Measurements from ENCODE around the gene VCPKMT. TPM values are rescaled to one million over a fixed set of nuclear protein-coding genes. Genes with fewer than 3 reads are reported as not detected.

The VCPKMT gene
- total RNA-seq, 1 donor from 2014 or later = 8.1 TPM

GRCh38 chr14:50088731-50089130 is 27.6 kb downstream of the VCPKMT start:
- no peak overlapping the region for H3K27ac Mint-ChIP-seq (ENCODE audit: unreplicated experiment)
- peaks cover 9% of the 10 kb centered on the region for H3K4me1 Mint-ChIP-seq (ENCODE audit: unreplicated experiment)
- peaks cover 4% of the 10 kb centered on the region for H3K27me3 Mint-ChIP-seq (ENCODE audit: unreplicated experiment)
- no peak for DNase-seq (ENCODE audit: low spot score)
- peaks cover 5% of the 10 kb centered on the region for H3K36me3 Mint-ChIP-seq (ENCODE audit: low read depth, unreplicated experiment)
- H3K9me3 Mint-ChIP-seq (ENCODE audit: unreplicated experiment) = no peaks in the 10 kb centered on the region
- H3K4me3 Mint-ChIP-seq (ENCODE audit: unreplicated experiment) = no peak overlapping the region
- TF ChIP-seq CTCF (IDR thresholded peaks at IDR 0.05; ENCODE audit: unreplicated experiment) = no peak

GRCh38 chr14:50088117-50088515 is 28.3 kb downstream of the VCPKMT start:
- Mint-ChIP-seq H3K27me3 (ENCODE audit: unreplicated experiment) (peaks cover 2% of the 10 kb centered on the region), H3K36me3 (ENCODE audit: low read depth, unreplicated experiment) (peaks cover 9% of the 10 kb centered on the region), H3K9me3 (ENCODE audit: unreplicated experiment) (no peaks in the 10 kb centered on the region), H3K27ac (ENCODE audit: unreplicated experiment) (no peak overlapping the region), H3K4me3 (ENCODE audit: unreplicated experiment) (no peak overlapping the region), H3K4me1 (ENCODE audit: unreplicated experiment) (peaks cover 12% of the 10 kb centered on the region)
- TF ChIP-seq CTCF (IDR thresholded peaks at IDR 0.05; ENCODE audit: unreplicated experiment) = no peak
- no peak for DNase-seq (ENCODE audit: low spot score)

GRCh38 chr14:50087341-50088116 is 28.8 kb downstream of the VCPKMT start:
- DNase-seq (ENCODE audit: low spot score) = no peak
- TF ChIP-seq CTCF (IDR thresholded peaks at IDR 0.05; ENCODE audit: unreplicated experiment) = no peak
- Mint-ChIP-seq H3K9me3 (ENCODE audit: unreplicated experiment) (no peaks in the 10 kb centered on the region), H3K27me3 (ENCODE audit: unreplicated experiment) (peaks cover 2% of the 10 kb centered on the region), H3K27ac (ENCODE audit: unreplicated experiment) (no peak overlapping the region), H3K36me3 (ENCODE audit: low read depth, unreplicated experiment) (peaks cover 10% of the 10 kb centered on the region), H3K4me1 (ENCODE audit: unreplicated experiment) (peaks cover 14% of the 10 kb centered on the region), H3K4me3 (ENCODE audit: unreplicated experiment) (no peak overlapping the region)

GRCh38 chr14:50086321-50086711 is 30.1 kb downstream of the VCPKMT start:
- H3K27ac Mint-ChIP-seq (ENCODE audit: unreplicated experiment) = no peak overlapping the region
- H3K4me3 Mint-ChIP-seq (ENCODE audit: unreplicated experiment) = no peak overlapping the region
- H3K4me1 Mint-ChIP-seq (ENCODE audit: unreplicated experiment) = peaks cover 13% of the 10 kb centered on the region

More at GRCh38 chr14:50086321-50086711, 30.1 kb downstream of the VCPKMT start:
- peaks cover 3% of the 10 kb centered on the region for H3K27me3 Mint-ChIP-seq (ENCODE audit: unreplicated experiment)
- no peaks in the 10 kb centered on the region for H3K9me3 Mint-ChIP-seq (ENCODE audit: unreplicated experiment)
- peaks cover 10% of the 10 kb centered on the region for H3K36me3 Mint-ChIP-seq (ENCODE audit: low read depth, unreplicated experiment)
- no peak for DNase-seq (ENCODE audit: low spot score)
- no peak for TF ChIP-seq CTCF (IDR thresholded peaks at IDR 0.05; ENCODE audit: unreplicated experiment)

Data from endothelial cell (in vitro differentiated cells).